HUES6 (cell line): Measurements from ENCODE around the gene STUB1.

Experiments used
- H3K27ac ChIP-seq: 2 replicates; pipeline ENCODE4 v1.7.0; 2013; ENCODE audit warnings: low read depth, mild to moderate bottlenecking, low read length, inconsistent platforms
- H3K27me3 ChIP-seq: 2 replicates; pipeline ENCODE4 v1.6.1; 2013; ENCODE audit warnings: low read length; ENCODE audit not compliant: control insufficient read depth, insufficient read depth
- H3K36me3 ChIP-seq: 2 replicates; pipeline ENCODE4 v1.6.1; 2013; ENCODE audit warnings: low read length; ENCODE audit not compliant: control insufficient read depth, insufficient read depth
- H3K4me1 ChIP-seq: 2 replicates; pipeline ENCODE4 v1.6.1; 2013; ENCODE audit warnings: low read length; ENCODE audit not compliant: control insufficient read depth, insufficient read depth
- H3K4me3 ChIP-seq: 2 replicates; pipeline ENCODE4 v1.5.1; 2013; ENCODE audit warnings: low read depth, low read length
- H3K9ac ChIP-seq: one replicate; pipeline ENCODE4 v1.6.1; 2013; ENCODE audit warnings: mild to moderate bottlenecking, low read length
- H3K9me3 ChIP-seq: 2 replicates; pipeline ENCODE4 v1.6.1; 2013; ENCODE audit warnings: low read depth, low read length; ENCODE audit not compliant: control insufficient read depth, insufficient read depth

Gene STUB1

DNA sequence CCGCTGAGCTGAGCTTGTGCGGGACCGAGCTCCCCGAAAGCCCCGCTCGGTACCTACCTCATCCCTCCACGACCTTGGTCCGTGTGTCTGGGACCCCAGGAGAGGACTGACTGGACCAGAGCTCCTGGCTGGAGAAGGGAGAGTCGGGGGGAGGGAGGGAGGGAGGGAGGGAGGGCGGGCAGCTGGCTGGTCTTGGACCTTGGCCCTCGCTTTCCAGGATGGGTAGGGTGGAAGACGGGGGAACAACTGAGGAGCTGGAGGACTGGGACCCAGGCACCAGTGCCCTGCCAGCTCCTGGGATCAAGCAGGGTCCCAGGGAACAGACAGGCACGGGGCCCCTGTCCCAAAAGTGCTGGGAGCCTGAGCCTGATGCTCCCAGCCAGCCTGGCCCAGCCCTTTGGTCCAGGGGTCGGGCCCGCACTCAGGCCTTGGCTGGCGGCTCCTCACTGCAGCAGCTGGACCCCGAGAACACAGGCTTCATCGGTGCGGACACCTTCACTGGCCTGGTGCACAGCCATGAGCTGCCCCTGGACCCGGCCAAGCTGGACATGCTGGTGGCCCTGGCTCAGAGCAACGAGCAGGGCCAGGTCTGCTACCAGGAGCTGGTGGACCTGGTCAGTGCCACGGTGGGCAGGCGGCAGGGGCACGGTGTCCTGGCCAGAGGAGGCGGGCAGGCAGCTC is 4.2 kb upstream of the STUB1 start:
- H3K27ac ChIP-seq = no peak overlapping the region
- H3K9me3 ChIP-seq = no peaks in the 10 kb centered on the region
- peaks cover 32% of the 10 kb centered on the region for H3K36me3 ChIP-seq
- H3K4me3 ChIP-seq = peak overlapping the region; percentile 79
- no peak overlapping the region for H3K9ac ChIP-seq
- peaks cover 34% of the 10 kb centered on the region for H3K4me1 ChIP-seq
- no peaks in the 10 kb centered on the region for H3K27me3 ChIP-seq

DNA sequence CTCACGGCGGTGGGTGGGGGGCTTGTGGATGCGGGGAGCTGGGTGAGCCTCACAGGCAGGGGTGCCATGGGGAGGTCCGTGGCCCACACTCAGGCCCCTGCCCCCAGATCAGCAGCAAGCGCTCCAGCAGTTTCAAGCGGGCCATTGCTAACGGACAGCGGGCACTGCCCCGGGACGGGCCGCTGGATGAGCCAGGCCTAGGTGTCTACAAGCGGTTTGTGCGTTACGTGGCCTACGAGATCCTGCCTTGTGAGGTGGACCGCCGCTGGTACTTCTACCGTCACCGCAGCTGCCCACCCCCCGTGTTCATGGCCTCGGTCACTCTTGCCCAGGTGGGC is 3.7 kb upstream of the STUB1 start:
- H3K9me3 ChIP-seq = no peaks in the 10 kb centered on the region
- H3K4me3 ChIP-seq = 0 out of 2 replicates have a peak overlapping the region, but pooled peaks have one; percentile 20
- H3K36me3 ChIP-seq = peaks cover 32% of the 10 kb centered on the region
- H3K27ac ChIP-seq = no peak overlapping the region
- H3K9ac ChIP-seq = no peak overlapping the region
- peaks cover 38% of the 10 kb centered on the region for H3K4me1 ChIP-seq
- H3K27me3 ChIP-seq = no peaks in the 10 kb centered on the region

DNA sequence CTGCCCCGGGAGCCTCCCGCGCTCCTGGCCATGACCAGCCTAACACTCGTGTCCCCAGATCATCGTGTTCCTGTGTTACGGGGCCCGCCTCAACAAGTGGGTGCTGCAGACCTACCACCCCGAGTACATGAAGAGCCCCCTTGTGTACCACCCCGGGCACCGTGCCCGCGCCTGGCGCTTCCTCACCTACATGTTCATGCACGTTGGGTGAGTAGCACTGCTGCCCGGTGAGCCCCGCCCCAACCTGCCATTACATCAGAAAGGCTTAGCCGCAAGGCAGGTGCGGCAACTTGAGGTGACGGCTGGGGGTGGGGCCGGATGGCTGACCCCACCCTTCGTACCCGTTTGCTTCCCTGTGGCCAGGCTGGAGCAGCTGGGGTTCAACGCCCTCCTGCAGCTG is 3.3 kb upstream of the STUB1 start:
- Histone ChIP-seq H3K27ac (no peak overlapping the region), H3K9ac (no peak overlapping the region), H3K4me1 (peaks cover 42% of the 10 kb centered on the region), H3K4me3 (peak overlapping the region; percentile 20), H3K27me3 (no peaks in the 10 kb centered on the region), H3K36me3 (peaks cover 32% of the 10 kb centered on the region), H3K9me3 (no peaks in the 10 kb centered on the region)

DNA sequence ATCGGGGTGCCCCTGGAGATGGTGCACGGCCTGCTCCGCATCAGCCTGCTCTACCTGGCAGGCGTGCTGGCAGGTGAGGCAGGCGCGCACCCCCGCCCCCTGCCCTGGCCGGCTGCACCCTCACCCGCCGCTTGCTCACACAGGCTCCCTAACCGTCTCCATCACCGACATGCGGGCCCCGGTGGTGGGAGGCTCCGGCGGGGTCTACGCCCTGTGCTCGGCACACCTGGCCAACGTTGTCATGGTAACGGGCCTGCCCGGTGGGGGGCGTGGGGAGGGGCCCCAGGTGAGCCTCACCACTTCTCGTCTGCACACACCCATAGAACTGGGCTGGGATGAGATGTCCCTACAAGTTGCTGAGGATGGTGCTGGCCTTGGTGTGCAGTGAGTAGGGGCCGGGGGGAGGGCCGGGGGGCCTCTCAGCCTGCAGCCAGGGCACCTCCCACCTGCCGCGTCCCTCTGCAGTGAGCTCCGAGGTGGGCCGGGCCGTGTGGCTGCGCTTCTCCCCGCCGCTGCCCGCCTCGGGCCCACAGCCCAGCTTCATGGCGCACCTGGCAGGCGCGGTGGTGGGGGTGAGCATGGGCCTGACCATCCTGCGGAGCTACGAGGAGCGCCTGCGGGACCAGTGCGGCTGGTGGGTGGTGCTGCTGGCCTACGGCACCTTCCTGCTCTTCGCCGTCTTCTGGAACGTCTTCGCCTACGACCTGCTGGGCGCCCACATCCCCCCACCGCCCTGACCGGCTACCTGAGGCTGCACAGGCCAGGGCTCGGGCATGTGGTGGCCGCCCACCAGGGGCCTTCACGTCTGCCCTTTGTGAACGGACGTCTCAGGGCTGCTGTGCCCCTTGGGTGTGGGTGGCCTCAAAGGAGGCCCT is 2.7 kb upstream of the STUB1 start:
- no peaks in the 10 kb centered on the region for H3K9me3 ChIP-seq
- H3K4me1 ChIP-seq = peaks cover 42% of the 10 kb centered on the region
- peaks cover 32% of the 10 kb centered on the region for H3K36me3 ChIP-seq
- no peaks in the 10 kb centered on the region for H3K27me3 ChIP-seq
- H3K9ac ChIP-seq = no peak overlapping the region
- peak overlapping the region; percentile 20 for H3K4me3 ChIP-seq
- H3K27ac ChIP-seq = no peak overlapping the region

DNA sequence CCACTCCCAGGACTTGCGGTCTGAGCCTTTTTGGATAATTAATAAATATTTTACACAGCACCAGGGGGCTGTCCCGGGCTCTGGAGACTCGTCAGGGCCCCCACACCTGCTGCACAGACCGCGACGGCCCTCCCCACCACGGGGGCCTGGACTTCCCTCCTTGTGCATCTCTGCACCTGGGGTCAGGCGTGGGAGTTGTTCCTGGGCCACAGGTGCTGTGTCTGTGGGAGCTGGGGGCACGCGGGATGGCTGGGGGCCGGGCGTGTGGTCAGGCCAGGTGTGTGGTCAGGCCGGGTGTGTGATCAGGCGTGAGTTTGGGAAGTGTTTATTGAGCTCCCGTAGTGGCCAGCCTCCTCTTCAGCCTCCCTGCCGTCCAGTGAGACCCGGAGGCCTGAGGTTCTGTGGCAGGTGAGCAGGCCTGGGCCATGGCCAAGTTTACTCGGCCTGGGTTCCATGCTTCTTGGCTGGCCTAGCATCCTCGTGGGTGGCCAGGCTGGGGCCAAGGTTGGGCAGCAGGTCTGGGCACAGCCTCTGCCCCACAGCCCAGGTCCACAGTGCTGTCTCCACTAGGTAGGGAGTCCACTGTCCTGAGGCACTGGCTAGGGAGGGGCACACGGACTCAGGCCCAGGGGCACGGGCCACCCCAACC is 1.9 kb upstream of the STUB1 start:
- Histone ChIP-seq H3K27me3 (no peaks in the 10 kb centered on the region), H3K9me3 (no peaks in the 10 kb centered on the region), H3K36me3 (peaks cover 31% of the 10 kb centered on the region), H3K9ac (no peak overlapping the region), H3K4me1 (peaks cover 48% of the 10 kb centered on the region), H3K27ac (no peak overlapping the region), H3K4me3 (peak overlapping the region; percentile 84; the same call in 1 of the 2 replicates)

DNA sequence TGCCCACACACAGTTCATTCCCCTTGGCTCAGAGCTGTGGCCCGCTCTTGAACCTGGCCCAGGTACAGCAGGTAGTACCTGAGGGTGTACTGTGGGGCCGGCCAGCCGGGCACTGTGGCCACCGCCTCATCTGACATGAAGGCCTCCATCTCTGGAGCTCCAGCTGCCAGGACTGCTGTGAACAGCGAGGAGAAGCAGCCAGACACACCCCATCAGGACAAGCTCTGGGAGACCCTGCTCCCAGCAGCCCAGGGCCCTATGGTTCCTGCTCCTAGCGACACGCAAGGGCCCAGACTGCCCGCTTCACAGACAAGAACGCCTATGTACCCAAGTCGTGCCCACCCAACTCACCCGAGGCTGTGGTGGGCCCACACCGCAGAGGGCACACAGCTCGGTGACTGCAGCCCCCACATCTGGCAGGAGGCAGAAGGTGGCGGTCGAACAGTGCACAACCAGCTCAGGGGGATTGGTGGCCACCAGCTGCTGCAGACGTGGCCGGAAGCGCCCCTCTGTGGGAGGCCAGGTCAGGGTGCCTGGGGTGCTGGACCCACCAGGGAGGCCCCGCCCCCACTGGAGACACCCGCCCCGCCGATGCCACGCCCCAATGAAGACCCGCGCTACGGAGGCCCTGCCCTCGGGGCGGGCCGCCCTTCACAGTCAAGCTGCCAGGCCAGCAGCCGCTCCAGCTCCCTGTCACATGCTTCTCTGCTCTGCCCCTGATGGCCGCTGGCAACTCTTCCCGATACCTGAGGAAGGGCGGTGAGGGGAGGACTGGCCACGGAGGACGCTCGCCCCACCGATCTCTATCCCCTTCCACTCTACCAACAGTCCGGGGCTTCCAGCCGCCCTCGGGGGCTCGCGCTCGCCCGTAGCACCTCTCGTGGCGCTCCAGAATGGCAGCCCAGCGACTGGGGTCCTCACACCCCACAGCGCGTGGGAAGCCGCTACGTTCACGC is 1.1 kb upstream of the STUB1 start:
- peaks cover 49% of the 10 kb centered on the region for H3K4me1 ChIP-seq
- H3K9ac ChIP-seq = peak overlapping the region; percentile 49
- H3K27me3 ChIP-seq = no peaks in the 10 kb centered on the region
- H3K9me3 ChIP-seq = no peaks in the 10 kb centered on the region
- H3K27ac ChIP-seq = no peak overlapping the region
- peak overlapping the region; percentile 84 for H3K4me3 ChIP-seq
- H3K36me3 ChIP-seq = peaks cover 24% of the 10 kb centered on the region

DNA sequence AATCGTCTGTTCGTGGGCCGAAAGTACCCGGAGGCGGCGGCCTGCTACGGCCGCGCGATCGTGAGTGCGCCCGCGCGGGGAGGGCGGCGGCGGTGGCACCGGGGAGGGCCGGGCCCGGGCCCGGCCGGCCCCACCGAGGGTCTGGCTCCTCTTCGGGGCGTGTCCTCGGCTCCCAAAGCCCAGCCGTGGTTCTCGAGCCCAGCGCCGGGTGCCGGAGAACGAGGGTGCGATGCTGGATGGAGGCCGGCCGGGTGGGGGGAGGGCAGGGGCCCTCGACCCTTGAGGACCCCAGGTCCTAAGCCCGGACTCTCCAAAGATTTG is 375 bp downstream of the STUB1 start:
- no peaks in the 10 kb centered on the region for H3K9me3 ChIP-seq
- H3K9ac ChIP-seq = peak overlapping the region; percentile 86
- peaks cover 37% of the 10 kb centered on the region for H3K4me1 ChIP-seq
- H3K4me3 ChIP-seq = peak overlapping the region; percentile 86
- peaks cover 25% of the 10 kb centered on the region for H3K36me3 ChIP-seq
- no peaks in the 10 kb centered on the region for H3K27me3 ChIP-seq
- no peak overlapping the region for H3K27ac ChIP-seq

DNA sequence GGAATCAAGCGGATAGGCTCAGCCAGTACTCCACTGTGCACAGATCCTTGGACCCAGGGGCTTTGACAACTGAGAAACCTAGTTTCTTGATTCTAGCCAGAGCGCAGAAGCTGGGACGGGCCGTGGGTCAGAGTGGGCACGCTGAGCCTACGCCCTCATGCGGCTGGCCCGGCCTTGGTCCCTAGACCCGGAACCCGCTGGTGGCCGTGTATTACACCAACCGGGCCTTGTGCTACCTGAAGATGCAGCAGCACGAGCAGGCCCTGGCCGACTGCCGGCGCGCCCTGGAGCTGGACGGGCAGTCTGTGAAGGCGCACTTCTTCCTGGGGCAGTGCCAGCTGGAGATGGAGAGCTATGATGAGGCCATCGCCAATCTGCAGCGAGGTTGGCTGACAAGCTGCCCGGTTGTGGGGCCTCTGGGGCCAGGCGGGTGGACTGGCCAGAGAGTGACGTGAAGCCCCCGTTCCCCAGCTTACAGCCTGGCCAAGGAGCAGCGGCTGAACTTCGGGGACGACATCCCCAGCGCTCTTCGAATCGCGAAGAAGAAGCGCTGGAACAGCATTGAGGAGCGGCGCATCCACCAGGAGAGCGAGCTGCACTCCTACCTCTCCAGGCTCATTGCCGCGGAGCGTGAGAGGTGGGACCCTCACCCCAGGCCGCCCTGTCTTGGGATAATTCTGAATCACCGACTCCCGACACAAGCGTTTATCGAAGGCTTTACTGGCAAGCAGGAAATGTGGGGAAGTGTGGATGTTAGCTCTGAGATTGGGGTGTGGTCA is 946 bp downstream of the STUB1 start:
- no peak overlapping the region for H3K27ac ChIP-seq
- peaks cover 25% of the 10 kb centered on the region for H3K36me3 ChIP-seq
- H3K9ac ChIP-seq = peak overlapping the region; percentile 86
- peaks cover 37% of the 10 kb centered on the region for H3K4me1 ChIP-seq
- peak overlapping the region; percentile 86 for H3K4me3 ChIP-seq
- no peaks in the 10 kb centered on the region for H3K9me3 ChIP-seq
- no peaks in the 10 kb centered on the region for H3K27me3 ChIP-seq

DNA sequence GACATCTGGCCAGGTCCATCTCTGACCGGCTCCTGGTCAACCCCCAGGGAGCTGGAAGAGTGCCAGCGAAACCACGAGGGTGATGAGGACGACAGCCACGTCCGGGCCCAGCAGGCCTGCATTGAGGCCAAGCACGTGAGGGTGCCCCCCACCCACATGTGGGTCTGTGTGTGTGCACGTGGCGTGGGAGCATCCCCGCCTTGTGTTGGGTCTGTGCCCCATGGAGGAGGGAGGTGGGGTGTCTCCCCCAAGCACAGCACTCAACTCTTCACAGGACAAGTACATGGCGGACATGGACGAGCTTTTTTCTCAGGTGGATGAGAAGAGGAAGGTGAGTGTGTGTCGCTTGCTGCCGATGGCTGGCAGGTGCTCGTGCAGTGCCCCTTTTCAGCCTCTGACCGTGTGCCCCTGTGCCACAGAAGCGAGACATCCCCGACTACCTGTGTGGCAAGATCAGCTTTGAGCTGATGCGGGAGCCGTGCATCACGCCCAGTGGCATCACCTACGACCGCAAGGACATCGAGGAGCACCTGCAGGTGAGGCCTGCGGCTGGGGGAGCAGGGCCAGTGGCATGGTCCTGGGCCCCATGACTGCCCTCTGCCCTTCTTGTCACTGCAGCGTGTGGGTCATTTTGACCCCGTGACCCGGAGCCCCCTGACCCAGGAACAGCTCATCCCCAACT is 1.7 kb downstream of the STUB1 start:
- Histone ChIP-seq H3K27ac (no peak overlapping the region), H3K4me3 (peak overlapping the region; percentile 86), H3K27me3 (no peaks in the 10 kb centered on the region), H3K9me3 (no peaks in the 10 kb centered on the region), H3K4me1 (peaks cover 32% of the 10 kb centered on the region), H3K9ac (no peak overlapping the region), H3K36me3 (peaks cover 31% of the 10 kb centered on the region)
